ENCODE data around the gene ESX1. TPM values are rescaled to one million over a fixed set of nuclear protein-coding genes. Genes with fewer than 3 reads are reported as not detected.

Gene ESX1
- total and polyA plus RNA-seq, 2 of the 4 experiments (the other 2 are of a cell fraction), result not detected

DNA sequence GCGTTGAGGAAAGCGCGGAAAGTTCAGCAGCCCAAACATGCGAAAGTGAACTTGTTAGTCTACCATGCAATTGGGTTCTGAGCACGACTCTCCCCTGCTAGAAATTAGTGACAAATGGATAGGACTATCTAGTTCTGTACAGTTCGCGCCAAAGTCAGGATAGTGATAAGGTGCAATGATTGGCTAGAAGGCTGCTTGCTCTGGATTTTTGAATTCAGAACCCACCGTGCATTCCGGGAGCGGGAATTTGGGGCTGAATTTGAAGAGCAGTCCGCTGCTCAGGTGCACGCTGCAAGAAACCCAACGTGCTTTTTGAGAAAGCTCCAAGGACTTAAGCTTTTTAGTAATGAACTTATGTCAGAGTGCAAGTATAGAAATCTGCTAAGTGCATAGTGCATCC lies 732 bp upstream of the ESX1 start:
- POLR2A ChIA-PET (ENCODE audit: unreplicated experiment), result no interaction called here
- H4K91ac ChIP-seq (ENCODE audit: insufficient read depth, low read depth, low read length), result no peak overlapping the region
- H2AFZ ChIP-seq (replicated peaks; ENCODE audit: low read length, poor library complexity), result no peak overlapping the region
- BruUV-seq (replicated peaks), result no TSS peak
- no peak overlapping the region for H2BK20ac ChIP-seq (ENCODE audit: low read depth, low read length)
- no peak overlapping the region for H2AK5ac ChIP-seq (ENCODE audit: low read depth, low read length)
- peaks cover 43% of the 10 kb centered on the region for H3K27me3 ChIP-seq (ENCODE audit: control insufficient read depth, insufficient read depth, low read length)
- H2BK15ac ChIP-seq (ENCODE audit: low read depth, low read length), result no peak overlapping the region
- no peak overlapping the region for H2BK5ac ChIP-seq (ENCODE audit: low read depth, low read length, poor library complexity, severe bottlenecking)
- H3K14ac ChIP-seq (replicated peaks; ENCODE audit: low read depth, low read length), result no peak overlapping the region
- no peak overlapping the region for H3K4me3 ChIP-seq (ENCODE audit: insufficient read depth, low read depth, low read length)
- DNase-seq, result no peak
- no peak overlapping the region for H3K27ac ChIP-seq (ENCODE audit: insufficient read depth, low read length)
- H2BK120ac ChIP-seq (ENCODE audit: low read depth, low read length), result no peak overlapping the region
- H3K4me1 ChIP-seq (ENCODE audit: control insufficient read depth, insufficient read depth, low read length), result no peaks in the 10 kb centered on the region
- no peak overlapping the region for H3K23ac ChIP-seq (ENCODE audit: low read depth, low read length)
- H3K56ac ChIP-seq (ENCODE audit: extremely low read depth, insufficient read depth, low read length), result no peak overlapping the region
- no peak overlapping the region for H3K9ac ChIP-seq (ENCODE audit: low read depth, low read length)
- no peak overlapping the region for H2AK9ac ChIP-seq (replicated peaks; ENCODE audit: low read depth, low read length, poor library complexity)
- H3K9me3 ChIP-seq (ENCODE audit: control insufficient read depth, insufficient read depth, low read length), result peaks cover 3% of the 10 kb centered on the region; the same call in 1 of the 2 replicates
- ATAC-seq (ENCODE audit: low read depth), result no peak
- H4K8ac ChIP-seq (ENCODE audit: low read depth in 2 of 2, low read length in 2 of 2), result no peak overlapping the region
- no peak overlapping the region for H3K4ac ChIP-seq (ENCODE audit: low read depth, low read length)
- no peaks in the 10 kb centered on the region for H4K20me1 ChIP-seq (ENCODE audit: insufficient read depth, low read length)
- in situ Hi-C loops (cut with MboI; ENCODE audit: low sequenced_read_pairs), result no loop called here
- H3K18ac ChIP-seq (ENCODE audit: low read depth, low read length), result no peak overlapping the region
- CTCF ChIA-PET, result no interaction called here
- WGBS, 2 experiments (ENCODE audit: extremely low coverage in 2 of 2, insufficient read length in 1 of 2), result 37% methylated on average over 4 of the region's 13 CpGs; no CpG with 5 or more reads in 1 of the 2 experiments
- intact Hi-C loops (cut with micrococcal nuclease), result no loop called here
- H4K5ac ChIP-seq (ENCODE audit: low read depth, low read length), result no peak overlapping the region
- no peaks in the 10 kb centered on the region for H3K9me1 ChIP-seq (ENCODE audit: insufficient read depth, low read length)
- dilution Hi-C loops (cut with HindIII; ENCODE audit: low sequenced_read_pairs, unreplicated experiment), result no loop called here
- no peaks in the 10 kb centered on the region for H3K36me3 ChIP-seq (ENCODE audit: control insufficient read depth, insufficient read depth, low read length)
- TF ChIP-seq, protein P1, sequence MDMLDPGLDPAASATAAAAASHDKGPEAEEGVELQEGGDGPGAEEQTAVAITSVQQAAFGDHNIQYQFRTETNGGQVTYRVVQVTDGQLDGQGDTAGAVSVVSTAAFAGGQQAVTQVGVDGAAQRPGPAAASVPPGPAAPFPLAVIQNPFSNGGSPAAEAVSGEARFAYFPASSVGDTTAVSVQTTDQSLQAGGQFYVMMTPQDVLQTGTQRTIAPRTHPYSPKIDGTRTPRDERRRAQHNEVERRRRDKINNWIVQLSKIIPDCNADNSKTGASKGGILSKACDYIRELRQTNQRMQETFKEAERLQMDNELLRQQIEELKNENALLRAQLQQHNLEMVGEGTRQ (IDR thresholded peaks at IDR 0.05; ENCODE audit: low read depth, low read length), result no peak
- TF ChIP-seq NFE2L2 (IDR thresholded peaks at IDR 0.05; ENCODE audit: low read depth, low read length) (no peak), MXI1 (IDR thresholded peaks at IDR 0.05; ENCODE audit: borderline replicate concordance, low read depth, low read length) (no peak), RAD21 (IDR thresholded peaks at IDR 0.05; ENCODE audit: low read length) (no peak), BHLHE40 (IDR thresholded peaks at IDR 0.05; ENCODE audit: low read depth, low read length) (no peak), RFX5 (IDR thresholded peaks at IDR 0.05; ENCODE audit: low read depth, low read length) (no peak), CHD1 (IDR thresholded peaks at IDR 0.05; ENCODE audit: low read depth, low read length) (no peak)
- TF ChIP-seq, protein P2, sequence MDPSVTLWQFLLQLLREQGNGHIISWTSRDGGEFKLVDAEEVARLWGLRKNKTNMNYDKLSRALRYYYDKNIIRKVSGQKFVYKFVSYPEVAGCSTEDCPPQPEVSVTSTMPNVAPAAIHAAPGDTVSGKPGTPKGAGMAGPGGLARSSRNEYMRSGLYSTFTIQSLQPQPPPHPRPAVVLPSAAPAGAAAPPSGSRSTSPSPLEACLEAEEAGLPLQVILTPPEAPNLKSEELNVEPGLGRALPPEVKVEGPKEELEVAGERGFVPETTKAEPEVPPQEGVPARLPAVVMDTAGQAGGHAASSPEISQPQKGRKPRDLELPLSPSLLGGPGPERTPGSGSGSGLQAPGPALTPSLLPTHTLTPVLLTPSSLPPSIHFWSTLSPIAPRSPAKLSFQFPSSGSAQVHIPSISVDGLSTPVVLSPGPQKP (IDR thresholded peaks at IDR 0.05; ENCODE audit: borderline replicate concordance, low read depth, low read length), result no peak
- H3K4me2 ChIP-seq (ENCODE audit: low read depth, low read length), result no peak overlapping the region
- no peaks in the 10 kb centered on the region for H3K79me1 ChIP-seq (ENCODE audit: low read depth in 1 of 2, low read length in 2 of 2)

All from IMR-90 (cell line).